Measurements from ENCODE around the gene ASIC2. TPM values are rescaled to one million over a fixed set of nuclear protein-coding genes. Genes with fewer than 3 reads are reported as not detected.

ASIC2 gene
- total RNA-seq, 1 experiment from 2014 or later = not detected

DNA sequence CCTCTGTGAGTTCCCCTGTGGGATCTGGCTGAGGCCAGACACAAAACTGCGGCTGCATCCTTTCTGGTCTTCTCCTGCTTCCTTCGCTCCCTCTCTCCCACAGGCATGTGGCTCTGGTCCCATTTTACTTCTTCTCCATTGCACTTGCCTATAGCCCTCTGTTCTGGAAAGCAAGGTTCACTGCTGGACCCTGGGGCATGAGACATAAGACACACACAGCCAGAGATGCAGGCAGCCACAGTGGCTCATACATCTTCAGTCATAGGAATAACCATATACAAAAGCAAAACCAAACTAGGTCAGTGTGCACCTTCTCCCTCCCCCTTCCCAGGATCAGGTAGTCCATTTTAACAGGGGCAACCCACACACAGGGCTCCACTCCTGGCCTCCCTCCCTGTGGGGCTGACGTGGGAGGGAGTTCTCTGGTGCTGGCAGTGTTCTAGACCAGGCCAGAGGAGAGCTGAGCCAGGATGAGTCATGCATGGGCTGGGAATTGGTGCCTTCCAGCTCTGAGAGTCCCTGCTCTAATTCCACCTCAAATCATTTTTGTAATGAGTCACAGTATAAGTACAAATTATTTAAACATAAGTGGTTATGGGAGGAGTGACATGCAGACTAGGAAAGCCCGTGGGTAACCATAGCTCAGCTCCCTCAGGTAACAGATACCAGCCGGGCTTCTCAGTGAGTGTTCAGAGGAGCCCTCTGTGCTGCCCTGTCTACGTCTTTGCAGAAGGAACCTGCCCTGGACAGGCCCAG is 58.0 kb downstream of the ASIC2 start:
- peak; percentile 96 for DNase-seq
- Histone ChIP-seq H3K4me3 (no peak overlapping the region), H3K9me3 (no peaks in the 10 kb centered on the region), H3K27me3 (peaks cover 2% of the 10 kb centered on the region; the same call in 1 of the 2 replicates), H3K36me3 (no peaks in the 10 kb centered on the region)

- no peak overlapping the region for H3K4me3 ChIP-seq
Measured at GRCh38 chr17:33234233-33234632, 58.9 kb downstream of the ASIC2 start.

GRCh38 chr17:33233811-33234177 is 59.3 kb downstream of the ASIC2 start:
- Histone ChIP-seq H3K36me3 (no peaks in the 10 kb centered on the region), H3K27me3 (peaks cover 2% of the 10 kb centered on the region; the same call in 1 of the 2 replicates), H3K4me3 (no peak overlapping the region), H3K9me3 (no peaks in the 10 kb centered on the region)
- no peak for DNase-seq

More at GRCh38 chr17:33234233-33234632, 58.9 kb downstream of the ASIC2 start:
- peaks cover 2% of the 10 kb centered on the region; the same call in 1 of the 2 replicates for H3K27me3 ChIP-seq
- H3K9me3 ChIP-seq = no peaks in the 10 kb centered on the region
- H3K36me3 ChIP-seq = no peaks in the 10 kb centered on the region
- no peak for DNase-seq

DNA sequence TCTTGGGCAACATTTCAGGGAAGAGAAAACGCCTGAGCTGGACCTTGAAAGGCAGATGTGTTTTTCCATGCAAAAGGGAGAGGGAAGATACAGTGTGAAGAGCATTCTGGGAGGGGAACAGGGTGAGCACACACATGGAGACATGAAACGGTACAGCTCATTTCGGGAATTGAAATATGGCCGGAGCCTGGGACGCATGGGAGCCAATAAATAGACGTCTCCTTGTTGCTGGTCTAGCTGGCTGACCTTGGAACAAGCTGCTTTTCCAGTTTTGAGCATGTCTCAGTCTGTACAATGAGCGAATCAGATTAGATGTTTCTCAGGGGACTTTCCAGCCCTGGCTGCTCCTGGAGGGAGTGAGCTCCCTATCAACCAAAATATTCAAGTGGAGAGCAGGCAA is 63.6 kb downstream of the ASIC2 start:
- Histone ChIP-seq H3K27me3 (peaks cover 3% of the 10 kb centered on the region; the same call in 1 of the 2 replicates), H3K4me3 (no peak overlapping the region), H3K36me3 (no peaks in the 10 kb centered on the region), H3K9me3 (no peaks in the 10 kb centered on the region)
- DNase-seq = no peak

GRCh38 chr17:33229028-33229427 is 64.1 kb downstream of the ASIC2 start:
- Histone ChIP-seq H3K36me3 (no peaks in the 10 kb centered on the region), H3K4me3 (no peak overlapping the region), H3K27me3 (peaks cover 3% of the 10 kb centered on the region; the same call in 1 of the 2 replicates), H3K9me3 (no peaks in the 10 kb centered on the region)
- no peak for DNase-seq

GRCh38 chr17:33228548-33228947 is 64.5 kb downstream of the ASIC2 start:
- peaks cover 3% of the 10 kb centered on the region; the same call in 1 of the 2 replicates for H3K27me3 ChIP-seq
- H3K4me3 ChIP-seq = no peak overlapping the region
- no peak for DNase-seq
- H3K9me3 ChIP-seq = no peaks in the 10 kb centered on the region
- H3K36me3 ChIP-seq = no peaks in the 10 kb centered on the region

GRCh38 chr17:33227911-33228310 is 65.2 kb downstream of the ASIC2 start:
- no peaks in the 10 kb centered on the region for H3K36me3 ChIP-seq
- H3K4me3 ChIP-seq = no peak overlapping the region
- no peaks in the 10 kb centered on the region for H3K9me3 ChIP-seq
- peaks cover 3% of the 10 kb centered on the region; the same call in 1 of the 2 replicates for H3K27me3 ChIP-seq
- DNase-seq = no peak

GRCh38 chr17:33225994-33226393 is 67.1 kb downstream of the ASIC2 start:
- Histone ChIP-seq H3K9me3 (no peaks in the 10 kb centered on the region), H3K4me3 (no peak overlapping the region), H3K27me3 (peaks cover 3% of the 10 kb centered on the region; the same call in 1 of the 2 replicates), H3K36me3 (no peaks in the 10 kb centered on the region)
- DNase-seq = no peak

- no peaks in the 10 kb centered on the region for H3K9me3 ChIP-seq
- DNase-seq = no peak
- peaks cover 3% of the 10 kb centered on the region; the same call in 1 of the 2 replicates for H3K27me3 ChIP-seq
- H3K4me3 ChIP-seq = no peak overlapping the region
- H3K36me3 ChIP-seq = no peaks in the 10 kb centered on the region
Measured at GRCh38 chr17:33225509-33225908, 67.6 kb downstream of the ASIC2 start.

DNA sequence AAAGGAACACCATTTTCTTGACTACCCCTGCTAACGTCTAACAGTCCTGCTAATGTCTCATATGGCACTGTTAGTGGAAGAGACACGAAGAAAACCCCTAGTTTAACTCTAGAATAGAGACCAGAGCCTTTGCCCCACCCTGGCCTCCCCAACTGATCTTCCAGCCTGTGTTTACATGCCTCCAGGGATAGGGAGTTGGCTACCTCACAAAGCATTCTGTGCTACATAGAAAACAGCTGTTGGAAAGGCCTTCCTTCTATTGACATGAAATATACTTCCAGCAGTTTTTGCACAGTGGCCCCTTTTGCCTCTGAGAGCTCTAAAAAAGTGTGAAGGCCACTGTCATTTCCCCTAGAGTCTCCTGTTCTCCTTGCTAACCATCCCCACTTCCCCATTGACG is 73.1 kb downstream of the ASIC2 start:
- Histone ChIP-seq H3K27me3 (peaks cover 3% of the 10 kb centered on the region), H3K4me3 (no peak overlapping the region), H3K36me3 (no peaks in the 10 kb centered on the region), H3K9me3 (no peaks in the 10 kb centered on the region)
- DNase-seq = no peak

DNA sequence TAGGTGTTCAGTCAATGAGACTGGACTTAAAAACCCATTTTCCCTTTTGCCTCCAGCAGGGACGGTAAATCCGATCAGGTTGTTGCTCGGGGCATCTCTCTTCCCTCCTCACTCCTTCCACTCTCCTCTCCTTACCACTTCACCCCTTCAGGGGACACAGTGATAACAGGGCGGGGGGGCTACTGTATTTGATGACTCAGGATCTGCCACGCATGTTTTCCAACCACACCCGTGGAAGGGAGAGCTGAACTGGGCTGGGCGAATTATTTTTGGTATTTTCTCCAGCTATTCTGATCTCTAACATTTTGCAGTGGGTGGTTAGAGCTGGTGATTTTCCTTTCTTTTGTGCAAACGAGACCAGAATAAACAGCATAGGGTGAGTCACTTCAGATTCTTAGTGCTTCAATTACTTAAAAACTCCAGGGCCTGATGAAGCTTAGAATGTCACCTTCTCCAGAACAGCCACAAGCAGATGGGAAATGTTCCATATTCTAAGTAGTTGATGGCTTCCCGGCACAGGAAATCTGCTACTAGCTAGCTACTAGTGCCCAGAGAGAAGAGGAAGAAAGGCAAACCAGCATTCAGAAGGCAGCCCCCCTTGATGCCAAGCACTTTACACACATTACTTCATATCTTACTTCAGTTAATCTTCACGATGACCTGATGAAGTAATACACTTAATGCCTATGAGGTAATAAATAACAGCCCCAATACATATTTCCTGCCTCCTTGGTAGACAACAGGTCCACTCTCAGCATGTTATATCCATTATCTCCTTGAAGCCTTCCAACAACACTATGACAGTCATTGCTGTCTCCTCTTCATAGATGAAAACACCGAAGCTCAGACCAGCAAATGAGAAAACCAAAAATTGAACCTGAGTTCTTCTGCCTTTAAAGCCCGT is 74.1 kb downstream of the ASIC2 start:
- peaks cover 7% of the 10 kb centered on the region for H3K27me3 ChIP-seq
- no peaks in the 10 kb centered on the region for H3K9me3 ChIP-seq
- DNase-seq = no peak

GRCh38 chr17:33217891-33218290 is 75.2 kb downstream of the ASIC2 start:
- no peaks in the 10 kb centered on the region for H3K9me3 ChIP-seq
- H3K36me3 ChIP-seq = no peaks in the 10 kb centered on the region
- H3K4me3 ChIP-seq = no peak overlapping the region
- peaks cover 7% of the 10 kb centered on the region for H3K27me3 ChIP-seq
- no peak for DNase-seq

More for the DNA sequence above, 74.1 kb downstream of the ASIC2 start:
- H3K4me3 ChIP-seq = no peak overlapping the region
- H3K36me3 ChIP-seq = no peaks in the 10 kb centered on the region

DNA sequence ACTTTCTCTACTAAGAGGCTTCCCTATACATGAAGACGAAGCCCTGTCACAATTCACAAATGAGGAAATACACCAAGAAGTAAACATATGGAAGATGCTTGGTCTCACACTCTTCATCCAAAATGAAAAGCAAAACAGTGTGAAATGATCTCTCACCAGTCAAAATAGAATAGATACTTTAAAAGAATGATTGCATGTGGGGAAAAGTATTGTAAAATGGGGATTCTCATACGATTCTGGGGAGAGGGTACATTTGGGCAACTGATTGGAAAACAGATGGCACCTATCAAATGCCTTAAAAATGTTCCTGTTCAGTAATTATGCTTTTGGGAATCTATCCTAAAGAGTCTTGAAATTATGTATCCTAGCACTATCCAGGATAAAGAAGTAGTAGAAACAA is 78.1 kb downstream of the ASIC2 start:
- no peaks in the 10 kb centered on the region for H3K36me3 ChIP-seq
- peaks cover 7% of the 10 kb centered on the region for H3K27me3 ChIP-seq
- H3K9me3 ChIP-seq = no peaks in the 10 kb centered on the region
- no peak overlapping the region for H3K4me3 ChIP-seq
- no peak for DNase-seq

GRCh38 chr17:33210285-33210684 is 82.8 kb downstream of the ASIC2 start:
- H3K36me3 ChIP-seq = no peaks in the 10 kb centered on the region
- H3K27me3 ChIP-seq = peaks cover 4% of the 10 kb centered on the region; the same call in 1 of the 2 replicates
- no peak for DNase-seq
- H3K4me3 ChIP-seq = no peak overlapping the region
- no peaks in the 10 kb centered on the region for H3K9me3 ChIP-seq

GRCh38 chr17:33209671-33210070 is 83.4 kb downstream of the ASIC2 start:
- DNase-seq = no peak
- Histone ChIP-seq H3K27me3 (peaks cover under 1% of the 10 kb centered on the region; the same call in 1 of the 2 replicates), H3K9me3 (no peaks in the 10 kb centered on the region), H3K36me3 (no peaks in the 10 kb centered on the region), H3K4me3 (no peak overlapping the region)

- Histone ChIP-seq H3K4me3 (no peak overlapping the region), H3K36me3 (no peaks in the 10 kb centered on the region), H3K9me3 (no peaks in the 10 kb centered on the region), H3K27me3 (0 out of 2 replicates have a peak, but pooled peaks cover 3% of the 10 kb centered on the region)
- DNase-seq = no peak
Measured at GRCh38 chr17:33207231-33207630, 85.9 kb downstream of the ASIC2 start.

DNA sequence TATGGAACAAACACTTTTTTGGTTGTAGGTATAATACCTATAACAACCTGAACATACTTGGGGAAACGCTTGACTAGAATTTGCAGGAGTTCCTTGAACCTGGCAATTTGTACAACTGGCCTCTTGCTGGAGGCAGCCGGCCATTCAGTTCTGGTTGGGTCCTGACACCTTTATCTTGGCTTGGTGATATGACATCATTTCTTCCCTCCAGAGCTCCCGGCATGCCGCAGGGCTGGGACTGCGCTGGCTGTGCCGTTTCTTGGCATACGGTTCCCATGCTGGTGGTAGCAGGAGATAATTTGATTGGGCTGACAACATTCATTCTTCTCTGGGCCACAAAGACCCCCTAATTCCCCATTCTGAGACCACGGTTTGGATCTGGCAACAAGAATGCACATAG is 87.5 kb downstream of the ASIC2 start:
- DNase-seq = no peak
- Histone ChIP-seq H3K4me3 (no peak overlapping the region), H3K9me3 (no peaks in the 10 kb centered on the region), H3K27me3 (0 out of 2 replicates have a peak, but pooled peaks cover 3% of the 10 kb centered on the region), H3K36me3 (no peaks in the 10 kb centered on the region)
